DND-41 (cell line): ENCODE results near the gene FOXP1.

Experiments used
- ATAC-seq: fragments of 200-7000 bp; cut with Tn5 transposase; 3 replicates; pipeline ENCODE4 v1.9.1; 2021; ENCODE audit warnings: low read depth; ENCODE audit not compliant: insufficient read depth
- DNase-seq: peaks from one replicate; pipeline ENCODE4 v3.0.0-alpha.2; 2020
- H2AFZ ChIP-seq: 2 replicates; pipeline ENCODE4 v1.6.0; 2012; ENCODE audit warnings: low read depth, low read length
- H3K27ac ChIP-seq: 2 replicates; pipeline ENCODE4 v1.5.1; 2012; ENCODE audit warnings: low read length, inconsistent platforms
- H3K27me3 ChIP-seq: fragments of 200-600 bp; sonication (generic); 2 replicates; pipeline ENCODE4 v1.6.0; 2012; ENCODE audit warnings: low read length, mild to moderate bottlenecking, inconsistent platforms; ENCODE audit not compliant: insufficient read depth, poor library complexity
- H3K36me3 ChIP-seq: 2 replicates; pipeline ENCODE4 v1.5.1; 2012; ENCODE audit warnings: low read length, inconsistent platforms; ENCODE audit not compliant: insufficient read depth
- H3K4me1 ChIP-seq: 2 replicates; pipeline ENCODE4 v1.5.1; 2012; ENCODE audit warnings: mild to moderate bottlenecking, low read length; ENCODE audit not compliant: insufficient read depth
- H3K4me2 ChIP-seq: 2 replicates; pipeline ENCODE4 v1.6.0; 2012; ENCODE audit warnings: mild to moderate bottlenecking, moderate library complexity, low read length, inconsistent platforms; ENCODE audit not compliant: insufficient read depth
- H3K4me3 ChIP-seq, 2 experiments: fragments of 200-600 bp in 1 of 2; shearing (Covaris generic) in 1 of 2; 2 replicates each; pipeline ENCODE4 v1.5.1; 2012 to 2016; ENCODE audit warnings: inconsistent platforms in 2 of 2, low read length in 2 of 2, mild to moderate bottlenecking in 2 of 2, low read depth in 1 of 2, moderate library complexity in 1 of 2
- H3K79me2 ChIP-seq: 2 replicates; pipeline ENCODE4 v1.6.0; 2012; ENCODE audit warnings: low read length, inconsistent platforms; ENCODE audit not compliant: insufficient read depth
- H3K9ac ChIP-seq: 2 replicates; pipeline ENCODE4 v1.6.0; 2012; ENCODE audit warnings: low read depth, mild to moderate bottlenecking, inconsistent platforms, low read length, moderate library complexity
- H3K9me3 ChIP-seq: 2 replicates; pipeline ENCODE4 v1.5.1; 2012; ENCODE audit warnings: low read length, moderate library complexity, mild to moderate bottlenecking, inconsistent platforms; ENCODE audit not compliant: insufficient read depth, severe bottlenecking
- H4K20me1 ChIP-seq: 2 replicates; pipeline ENCODE4 v1.6.0; 2012; ENCODE audit warnings: low read length; ENCODE audit not compliant: insufficient read depth
- EZH2 ChIP-seq: IDR thresholded peaks from 3 replicates; pipeline ENCODE4 v1.6.1; 2012; ENCODE audit warnings: borderline replicate concordance, low read depth, mild to moderate bottlenecking, moderate library complexity, low read length, inconsistent platforms; ENCODE audit not compliant: severe bottlenecking
- TF ChIP-seq, protein P1 (sequence below): IDR thresholded peaks from 2 replicates; pipeline ENCODE4 v1.5.1; 2012; ENCODE audit warnings: borderline replicate concordance, low read length, moderate library complexity, mild to moderate bottlenecking; ENCODE audit not compliant: poor library complexity, severe bottlenecking; ENCODE audit errors: extremely low read depth

Gene FOXP1

DNA sequence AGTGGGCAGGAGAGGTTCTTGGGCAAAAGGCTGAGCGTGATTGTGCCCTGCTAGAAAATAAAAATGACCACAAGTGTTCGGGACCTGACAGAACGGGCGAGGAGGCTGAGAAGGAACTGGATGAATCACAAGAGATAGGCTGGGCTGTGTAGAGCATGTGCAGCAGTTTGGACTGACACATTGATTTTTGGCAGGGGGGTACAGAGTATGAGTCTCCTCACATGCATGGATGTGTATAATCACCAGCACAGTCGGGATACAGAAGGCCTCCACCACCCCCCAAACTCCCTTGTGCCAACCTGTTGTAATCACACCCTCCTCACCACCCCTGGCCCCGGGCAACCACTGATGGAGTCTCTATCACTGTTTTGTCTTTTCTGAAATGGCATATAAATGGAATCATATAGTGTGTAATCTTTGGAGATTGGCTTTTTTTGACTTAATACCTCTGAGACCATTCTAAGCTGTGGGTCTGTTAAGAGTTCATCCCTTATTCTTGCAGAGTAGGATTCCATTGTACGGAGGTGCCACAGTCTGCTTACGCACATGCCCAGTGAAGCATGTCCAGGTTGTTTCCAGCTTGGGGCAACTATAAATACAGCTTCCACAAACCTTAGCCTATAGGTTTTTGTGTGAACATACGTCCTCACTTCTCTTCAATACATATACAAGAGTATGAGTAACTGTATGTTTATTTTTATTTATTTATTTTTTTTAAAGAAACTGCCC is 438.8 kb downstream of the FOXP1 start:
- Histone ChIP-seq H3K36me3 (no peaks in the 10 kb centered on the region), H3K79me2 (no peaks in the 10 kb centered on the region), H3K4me2 (no peak overlapping the region), H3K4me3 (no peak overlapping the region), H3K4me1 (no peaks in the 10 kb centered on the region), H3K9me3 (no peaks in the 10 kb centered on the region), H3K9ac (no peak overlapping the region), H3K27me3 (no peaks in the 10 kb centered on the region), H3K27ac (no peak overlapping the region), H2AFZ (no peak overlapping the region), H4K20me1 (no peaks in the 10 kb centered on the region)
- TF ChIP-seq EZH2 = no peak
- TF ChIP-seq, protein P1, sequence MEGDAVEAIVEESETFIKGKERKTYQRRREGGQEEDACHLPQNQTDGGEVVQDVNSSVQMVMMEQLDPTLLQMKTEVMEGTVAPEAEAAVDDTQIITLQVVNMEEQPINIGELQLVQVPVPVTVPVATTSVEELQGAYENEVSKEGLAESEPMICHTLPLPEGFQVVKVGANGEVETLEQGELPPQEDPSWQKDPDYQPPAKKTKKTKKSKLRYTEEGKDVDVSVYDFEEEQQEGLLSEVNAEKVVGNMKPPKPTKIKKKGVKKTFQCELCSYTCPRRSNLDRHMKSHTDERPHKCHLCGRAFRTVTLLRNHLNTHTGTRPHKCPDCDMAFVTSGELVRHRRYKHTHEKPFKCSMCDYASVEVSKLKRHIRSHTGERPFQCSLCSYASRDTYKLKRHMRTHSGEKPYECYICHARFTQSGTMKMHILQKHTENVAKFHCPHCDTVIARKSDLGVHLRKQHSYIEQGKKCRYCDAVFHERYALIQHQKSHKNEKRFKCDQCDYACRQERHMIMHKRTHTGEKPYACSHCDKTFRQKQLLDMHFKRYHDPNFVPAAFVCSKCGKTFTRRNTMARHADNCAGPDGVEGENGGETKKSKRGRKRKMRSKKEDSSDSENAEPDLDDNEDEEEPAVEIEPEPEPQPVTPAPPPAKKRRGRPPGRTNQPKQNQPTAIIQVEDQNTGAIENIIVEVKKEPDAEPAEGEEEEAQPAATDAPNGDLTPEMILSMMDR = no peak
- DNase-seq (no peak), ATAC-seq (no peak)

DNA sequence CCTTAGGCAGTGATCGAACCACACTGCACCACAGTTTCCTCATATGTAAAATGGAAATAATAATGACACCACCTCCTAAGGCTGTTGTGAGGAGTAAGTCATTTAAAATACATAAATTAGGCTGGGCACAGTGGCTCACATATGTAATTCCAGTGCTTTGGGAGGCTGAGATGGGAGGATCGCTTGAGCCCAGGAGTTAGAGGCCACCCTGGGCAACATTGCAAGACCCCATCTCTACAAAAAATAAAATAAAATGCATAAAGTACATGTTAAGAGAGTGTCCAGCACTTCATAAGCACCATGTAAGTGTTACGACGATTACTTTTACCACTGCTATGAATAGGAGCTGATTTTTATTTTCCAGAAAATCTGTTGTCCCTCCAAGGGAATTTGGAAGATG is 440.0 kb downstream of the FOXP1 start:
- H3K79me2 ChIP-seq = no peaks in the 10 kb centered on the region
- no peaks in the 10 kb centered on the region for H3K27me3 ChIP-seq
- no peak overlapping the region for H3K27ac ChIP-seq
- no peak overlapping the region for H3K4me2 ChIP-seq
- TF ChIP-seq EZH2 = no peak
- TF ChIP-seq, protein P1 = no peak
- H3K9me3 ChIP-seq = no peaks in the 10 kb centered on the region
- H2AFZ ChIP-seq = no peak overlapping the region
- H3K4me3 ChIP-seq = no peak overlapping the region
- H3K4me1 ChIP-seq = no peaks in the 10 kb centered on the region
- H3K9ac ChIP-seq = no peak overlapping the region
- ATAC-seq (no peak), DNase-seq (no peak)
- no peaks in the 10 kb centered on the region for H3K36me3 ChIP-seq
- H4K20me1 ChIP-seq = no peaks in the 10 kb centered on the region

DNA sequence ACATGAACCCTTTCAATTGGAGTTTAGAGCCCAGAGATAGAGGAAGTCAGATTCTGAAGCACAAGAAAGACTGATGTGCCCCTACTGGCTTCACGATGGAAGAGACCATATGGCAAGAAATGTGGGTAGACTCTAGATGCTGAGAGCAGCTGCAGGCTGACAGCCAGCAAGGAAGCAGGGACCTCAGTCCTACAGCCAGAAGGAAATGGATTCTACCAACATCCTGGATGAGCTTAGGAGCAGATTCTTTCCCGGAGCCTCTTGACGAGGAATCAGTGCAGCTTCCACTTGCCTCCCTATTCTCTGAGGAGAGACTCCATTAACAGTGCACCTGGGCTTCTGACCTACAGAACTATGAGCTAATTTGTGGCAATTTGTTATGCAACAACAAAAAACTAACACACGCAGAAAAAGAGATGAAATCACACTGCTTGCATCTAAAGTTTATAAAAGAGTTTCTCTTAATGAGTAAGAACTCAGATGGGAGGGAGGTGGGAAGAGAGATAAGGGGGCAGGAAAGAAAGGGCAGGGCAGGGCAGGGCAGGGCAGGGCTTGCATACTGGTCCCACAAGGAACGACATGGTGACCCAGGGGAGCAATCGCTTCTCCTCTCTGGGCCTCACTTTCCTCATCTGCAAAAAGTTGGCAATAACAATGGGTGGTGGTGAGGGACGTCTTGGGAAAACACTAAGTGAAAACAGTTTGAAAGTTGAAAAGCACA is 440.9 kb downstream of the FOXP1 start:
- H3K4me1 ChIP-seq = no peaks in the 10 kb centered on the region
- ATAC-seq (peak; percentile 71; the same call in 2 of the 3 replicates), DNase-seq (no peak)
- H2AFZ ChIP-seq = no peak overlapping the region
- no peaks in the 10 kb centered on the region for H3K27me3 ChIP-seq
- H3K9ac ChIP-seq = no peak overlapping the region
- no peak overlapping the region for H3K4me2 ChIP-seq
- no peaks in the 10 kb centered on the region for H4K20me1 ChIP-seq
- no peaks in the 10 kb centered on the region for H3K79me2 ChIP-seq
- no peaks in the 10 kb centered on the region for H3K9me3 ChIP-seq
- TF ChIP-seq, protein P1 = no peak
- no peak for TF ChIP-seq EZH2
- H3K27ac ChIP-seq = no peak overlapping the region
- no peaks in the 10 kb centered on the region for H3K36me3 ChIP-seq
- H3K4me3 ChIP-seq = no peak overlapping the region
